ENCODE measurements around the gene SMIM44. TPM values are rescaled to one million over a fixed set of nuclear protein-coding genes. Genes with fewer than 3 reads are reported as not detected.

SMIM44 gene
- total RNA-seq, 1 experiment from 2014 or later = not detected

DNA sequence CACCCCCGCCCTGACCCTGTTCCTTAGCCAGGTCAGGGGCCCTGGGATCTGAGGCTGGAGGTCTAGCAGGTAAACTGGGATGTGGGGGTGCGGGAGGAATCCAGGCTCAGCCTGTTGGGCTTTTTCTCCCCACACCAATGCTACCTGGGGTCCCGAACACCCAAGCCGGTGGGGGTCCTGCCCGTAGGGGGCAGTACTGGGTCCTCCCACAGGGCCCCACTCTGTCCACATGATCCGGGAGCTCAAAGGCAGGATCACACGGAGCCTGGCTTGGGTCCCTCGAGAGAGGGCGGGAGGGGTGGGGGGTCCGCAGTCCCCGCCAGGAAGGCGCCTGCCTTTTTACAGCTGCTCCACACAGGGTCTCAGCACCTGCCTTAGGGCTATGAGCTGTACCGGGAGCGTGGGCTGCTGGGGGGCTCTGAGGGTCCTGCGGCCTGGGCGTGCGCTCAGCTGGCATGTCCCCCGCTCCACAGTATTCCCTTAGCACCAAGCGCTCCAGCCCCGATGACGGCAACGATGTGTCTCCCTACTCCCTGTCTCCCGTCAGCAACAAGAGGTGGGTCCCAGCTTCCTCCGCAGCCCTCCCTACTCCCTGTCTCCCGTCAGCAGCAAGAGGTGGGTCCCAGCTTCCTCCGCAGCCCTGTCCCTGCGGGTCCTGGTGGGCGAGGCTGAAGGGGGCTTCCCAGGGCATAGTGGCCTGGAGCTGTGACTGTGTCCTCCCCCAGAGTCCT is 43.4 kb upstream of the SMIM44 start:
- CTCF ChIA-PET = interaction anchor here (0.5 kb wide), 1 partner anchor 142 kb away, joined by 12 read pairs; no protein-coding TSS in a partner anchor
- TF ChIP-seq CTCF (IDR thresholded peaks at IDR 0.05) (no peak; the same call in 1 of the 2 replicates), REST (IDR thresholded peaks at IDR 0.05; ENCODE audit: insufficient read depth in 1 of 2, low read depth in 2 of 2, low read length in 1 of 2) (no peak), TCF7L2 (IDR thresholded peaks at IDR 0.05; ENCODE audit: low read depth, low read length) (no peak), POLR2AphosphoS5 (IDR thresholded peaks at IDR 0.05; ENCODE audit: low read depth, low read length) (no peak)
- H3K36me3 ChIP-seq (ENCODE audit: control insufficient read depth, insufficient read depth, low read length) = no peaks in the 10 kb centered on the region
- in situ Hi-C loops (cut with HindIII; ENCODE audit: low pct_unique_long_range_greater_than_20kb, low sequenced_read_pairs) = no loop called here
- DNase-seq (ENCODE audit: low read depth, low spot score) (no peak), ATAC-seq (no peak)
- H3K4me1 ChIP-seq (ENCODE audit: control insufficient read depth, insufficient read depth, low read length) = no peaks in the 10 kb centered on the region
- no TSS peak for BruUV-seq (replicated peaks)
- H3K9me3 ChIP-seq (ENCODE audit: control insufficient read depth, insufficient read depth, low read depth, low read length) = no peaks in the 10 kb centered on the region
- no peaks in the 10 kb centered on the region for H3K27me3 ChIP-seq (ENCODE audit: control insufficient read depth, insufficient read depth, low read length)
- POLR2A ChIA-PET = no interaction called here
- no peak overlapping the region for H3K4me3 ChIP-seq (ENCODE audit: low read depth in 2 of 2, low read length in 2 of 2)
- H3K27ac ChIP-seq (ENCODE audit: low read length) = no peak overlapping the region
- intact Hi-C loops (cut with micrococcal nuclease; ENCODE audit: unreplicated experiment) = no loop called here

GRCh38 chr19:3524904-3525451 is 41.7 kb upstream of the SMIM44 start:
- ChIA-PET POLR2A (no interaction called here), CTCF (no interaction called here)
- TF ChIP-seq SIN3A (IDR thresholded peaks at IDR 0.05; ENCODE audit: borderline replicate concordance, insufficient read depth, low read depth, low read length) (no peak), TCF7L2 (IDR thresholded peaks at IDR 0.05; ENCODE audit: low read depth, low read length) (no peak), CTCF (IDR thresholded peaks at IDR 0.05) (no peak), POLR2AphosphoS5 (IDR thresholded peaks at IDR 0.05; ENCODE audit: low read depth, low read length) (no peak), REST (IDR thresholded peaks at IDR 0.05; ENCODE audit: insufficient read depth in 1 of 2, low read depth in 2 of 2, low read length in 1 of 2) (no peak)

More at GRCh38 chr19:3524904-3525451, 41.7 kb upstream of the SMIM44 start:
- H3K9me3 ChIP-seq (ENCODE audit: control insufficient read depth, insufficient read depth, low read depth, low read length) = no peaks in the 10 kb centered on the region
- BruUV-seq (replicated peaks) = no TSS peak
- intact Hi-C loops (cut with micrococcal nuclease; ENCODE audit: unreplicated experiment) = no loop called here
- no peak overlapping the region for H3K27ac ChIP-seq (ENCODE audit: low read length)
- ATAC-seq = no peak
- in situ Hi-C loops (cut with HindIII; ENCODE audit: low pct_unique_long_range_greater_than_20kb, low sequenced_read_pairs) = no loop called here
- no peaks in the 10 kb centered on the region for H3K36me3 ChIP-seq (ENCODE audit: control insufficient read depth, insufficient read depth, low read length)
- H3K27me3 ChIP-seq (ENCODE audit: control insufficient read depth, insufficient read depth, low read length) = no peaks in the 10 kb centered on the region
- no peak for DNase-seq (ENCODE audit: low read depth, low spot score)
- no peak overlapping the region for H3K4me3 ChIP-seq (ENCODE audit: low read depth in 2 of 2, low read length in 2 of 2)
- no peaks in the 10 kb centered on the region for H3K4me1 ChIP-seq (ENCODE audit: control insufficient read depth, insufficient read depth, low read length)

Data from Panc1 (cell line).